BLaER1 treated with 17β-estradiol and CSF1 and Interleukin-3, amounts not matched to agents 10 nM and 100 nM (cell line): Measurements from ENCODE around the gene NAB2.
"Not testable (repeated sequence)": the region's sequence is repeated elsewhere in the genome, so short reads cannot be mapped to it uniquely, and the experiment has no call there.

Experiments
- H3K27ac ChIP-seq, 11 experiments: shearing (Covaris generic); formaldehyde crosslinking; 2 replicates each; pipeline ENCODE4 v1.8.1; 2022
- H3K27me3 ChIP-seq, 11 experiments: shearing (Covaris generic); formaldehyde crosslinking; 2 replicates each; pipeline ENCODE4 v1.8.1; 2022
- H3K36me3 ChIP-seq, 11 experiments: shearing (Covaris generic); formaldehyde crosslinking; 2 replicates each; pipeline ENCODE4 v1.8.1; 2022
- H3K4me1 ChIP-seq, 10 experiments: shearing (Covaris generic); formaldehyde crosslinking; 2 replicates each; pipeline ENCODE4 v1.8.1; 2022
- H3K4me2 ChIP-seq, 11 experiments: shearing (Covaris generic); formaldehyde crosslinking; 2 replicates each; pipeline ENCODE4 v1.8.1; 2022
- H3K4me3 ChIP-seq, 10 experiments: shearing (Covaris generic); formaldehyde crosslinking; 2 replicates each; pipeline ENCODE4 v1.8.1; 2022
- H3K9ac ChIP-seq, 11 experiments: shearing (Covaris generic); formaldehyde crosslinking; 2 replicates each; pipeline ENCODE4 v1.8.1; 2022
- H3K9me3 ChIP-seq, 11 experiments: shearing (Covaris generic); formaldehyde crosslinking; replicated peaks in 1 of 11; 2 replicates each; pipeline ENCODE4 v1.8.1; 2022
- H4K20me1 ChIP-seq, 11 experiments: shearing (Covaris generic); formaldehyde crosslinking; 2 replicates each; pipeline ENCODE4 v1.8.1; 2022
- Cebpa-rat ChIP-seq, 11 experiments: shearing (Covaris generic); IDR thresholded peaks; 2 replicates each; pipeline ENCODE4 v1.8.1; 2022

Gene NAB2

GRCh38 chr12:57055824-57056223 lies 33.1 kb upstream of the NAB2 start:
- peak overlapping the region in 1 of 11 experiments; percentile 34; a peak in 1 of 22 replicates for H3K9ac ChIP-seq
- no peaks in the 10 kb centered on the region for H4K20me1 ChIP-seq
- H3K9me3 ChIP-seq = peaks cover 0 to 10% (median 7%) of the 10 kb centered on the region in 11 experiments; a peak in 7 of 22 replicates
- H3K4me1 ChIP-seq = peaks cover 0 to 32% (median 10%) of the 10 kb centered on the region in 10 experiments; a peak in 12 of 20 replicates
- H3K4me3 ChIP-seq = no peak overlapping the region
- no peaks in the 10 kb centered on the region for H3K27me3 ChIP-seq
- H3K4me2 ChIP-seq = peak overlapping the region in 5 of 11 experiments; percentile 28 to 81 (median 69); a peak in 10 of 22 replicates
- peaks cover 36 to 71% (median 56%) of the 10 kb centered on the region in 11 experiments for H3K36me3 ChIP-seq
- TF ChIP-seq Cebpa-rat (IDR thresholded peaks at IDR 0.05) = 0 out of 22 replicates have a peak, but pooled peaks of 1 of the 11 experiments have one; percentile 21
- H3K27ac ChIP-seq = peak overlapping the region in 5 of 11 experiments; percentile 37 to 66 (median 58); a peak in 9 of 22 replicates

DNA sequence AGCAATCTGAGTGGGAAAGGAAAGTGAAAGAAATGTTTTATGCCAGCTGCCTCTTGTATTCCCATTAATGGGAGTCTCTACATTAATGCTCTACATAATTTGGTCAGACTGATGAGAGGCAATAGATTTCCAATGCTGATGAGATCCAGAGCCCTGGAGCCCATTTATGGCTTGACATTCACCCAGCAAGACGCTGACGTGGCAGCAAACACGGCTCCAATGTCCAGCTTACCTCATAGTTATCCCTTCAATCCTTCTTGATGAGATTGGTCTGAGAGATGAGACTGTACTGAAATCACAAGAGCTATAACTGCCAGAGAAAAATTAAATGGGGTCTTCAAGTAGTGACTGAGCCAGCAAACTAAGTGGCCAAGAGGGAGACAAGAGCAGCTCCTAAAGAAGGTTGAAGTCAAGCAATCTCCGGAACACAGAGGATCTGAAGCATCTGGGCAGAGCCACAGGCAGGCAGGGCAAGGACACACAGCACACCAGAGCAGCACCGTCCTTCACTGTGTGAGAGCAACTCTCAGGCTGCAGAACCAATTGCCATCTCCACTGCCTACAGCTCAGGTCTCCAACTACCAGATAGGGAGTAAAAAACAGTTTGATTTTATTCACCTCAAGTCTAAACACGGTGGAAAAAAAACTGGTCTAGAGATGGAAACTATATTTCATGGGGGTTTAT lies 31.7 kb upstream of the NAB2 start:
- no peaks in the 10 kb centered on the region for H4K20me1 ChIP-seq
- H3K27ac ChIP-seq = peak overlapping the region in 3 of 11 experiments; percentile 5 to 66 (median 59); a peak in 5 of 22 replicates
- no peak for TF ChIP-seq Cebpa-rat (IDR thresholded peaks at IDR 0.05)
- H3K4me2 ChIP-seq = peak overlapping the region in 4 of 11 experiments; percentile 8 to 81 (median 70); a peak in 5 of 22 replicates
- no peaks in the 10 kb centered on the region for H3K27me3 ChIP-seq
- no peak overlapping the region for H3K9ac ChIP-seq
- no peak overlapping the region for H3K4me3 ChIP-seq
- H3K36me3 ChIP-seq = peaks cover 36 to 83% (median 68%) of the 10 kb centered on the region in 11 experiments
- H3K4me1 ChIP-seq = peaks cover 0 to 32% (median 10%) of the 10 kb centered on the region in 10 experiments; a peak in 12 of 20 replicates
- peaks cover 0 to 10% (median 7%) of the 10 kb centered on the region in 11 experiments; a peak in 7 of 22 replicates for H3K9me3 ChIP-seq

- Histone ChIP-seq H3K27ac (no peak overlapping the region), H3K9me3 (peaks cover 0 to 10% (median 7%) of the 10 kb centered on the region in 11 experiments; a peak in 7 of 22 replicates), H3K4me1 (peaks cover 0 to 38% (median 11%) of the 10 kb centered on the region in 10 experiments; a peak in 12 of 20 replicates), H3K4me2 (no peak overlapping the region), H3K27me3 (no peaks in the 10 kb centered on the region), H3K9ac (peak overlapping the region in 1 of 11 experiments; percentile 5; a peak in 1 of 22 replicates), H3K36me3 (peaks cover 36 to 96% (median 78%) of the 10 kb centered on the region in 11 experiments), H3K4me3 (no peak overlapping the region), H4K20me1 (no peaks in the 10 kb centered on the region; a peak in 1 of 22 replicates)
- no peak for TF ChIP-seq Cebpa-rat (IDR thresholded peaks at IDR 0.05)
These were observed 30.5 kb upstream of the NAB2 start for GRCh38 chr12:57058454-57058853.

DNA sequence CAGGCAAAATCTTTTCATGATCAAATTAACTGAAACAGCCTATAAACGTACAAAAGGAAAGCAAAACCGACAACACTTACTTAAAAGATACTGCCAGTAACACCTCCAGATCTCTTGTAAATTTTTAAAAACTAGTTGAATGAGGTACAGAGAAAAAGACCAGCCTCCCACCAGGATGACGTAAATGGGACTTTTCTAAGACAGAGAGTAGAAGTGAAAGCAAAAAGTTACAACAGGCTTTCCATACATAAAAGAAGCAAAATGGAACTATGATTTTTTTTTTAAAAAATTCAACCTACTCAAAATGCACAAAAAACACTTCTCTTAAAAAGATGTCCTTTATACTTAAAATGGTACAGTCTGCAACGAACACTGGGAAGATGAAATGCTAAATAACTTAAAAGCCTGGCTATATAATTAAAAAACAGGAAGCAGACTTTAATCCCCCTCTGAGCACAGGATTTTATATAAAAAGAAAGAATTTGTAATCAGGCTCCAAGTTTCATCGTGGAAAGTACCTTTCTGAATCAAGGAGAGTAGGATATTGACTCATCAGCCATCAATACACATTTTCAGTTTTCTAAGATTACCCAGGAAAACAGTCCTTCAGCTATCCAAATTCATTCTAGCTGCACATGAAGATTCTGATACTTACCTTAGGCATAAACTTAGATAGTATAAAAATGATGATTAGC lies 24.8 kb upstream of the NAB2 start:
- Histone ChIP-seq H3K4me1 (peaks cover 0 to 47% (median 29%) of the 10 kb centered on the region in 10 experiments; a peak in 16 of 20 replicates), H3K4me3 (peak overlapping the region in 5 of 10 experiments; percentile 12 to 49 (median 21); a peak in 7 of 20 replicates), H3K4me2 (peak overlapping the region in 8 of 11 experiments; percentile 10 to 86 (median 71); a peak in 15 of 22 replicates), H3K27ac (peak overlapping the region in 10 of 11 experiments; percentile 20 to 87 (median 69); a peak in 19 of 22 replicates), H3K36me3 (peaks cover 38 to 94% (median 73%) of the 10 kb centered on the region in 11 experiments), H3K9ac (peak overlapping the region in 10 of 11 experiments; percentile 32 to 71 (median 50); a peak in 16 of 22 replicates), H4K20me1 (no peaks in the 10 kb centered on the region; a peak in 1 of 22 replicates), H3K27me3 (no peaks in the 10 kb centered on the region), H3K9me3 (peaks cover 0 to 14% (median 0%) of the 10 kb centered on the region in 11 experiments; a peak in 6 of 22 replicates)
- TF ChIP-seq Cebpa-rat (IDR thresholded peaks at IDR 0.05) = no peak

DNA sequence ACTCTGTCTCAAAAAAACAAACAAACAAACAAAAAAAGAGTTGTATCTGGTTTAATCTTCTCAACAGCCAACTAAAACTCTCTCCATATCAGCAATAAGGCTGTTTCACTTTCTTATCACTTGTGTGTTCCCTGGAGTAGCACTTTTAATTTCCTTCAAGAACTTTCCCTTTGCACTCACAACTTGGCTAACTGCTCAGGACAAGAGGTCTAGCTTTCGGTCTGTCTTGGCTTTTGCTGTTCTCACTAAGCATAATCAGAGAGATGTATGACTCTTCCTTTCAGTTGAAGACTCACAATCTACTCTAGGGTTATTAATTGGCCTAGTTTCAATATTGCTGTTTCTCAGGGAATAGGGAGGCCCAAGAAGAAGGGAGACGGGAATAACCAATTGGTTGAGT lies 22.7 kb upstream of the NAB2 start:
- H3K36me3 ChIP-seq = peaks cover 21 to 93% (median 72%) of the 10 kb centered on the region in 11 experiments
- H3K9me3 ChIP-seq = peaks cover 0 to 14% (median 0%) of the 10 kb centered on the region in 11 experiments; a peak in 6 of 22 replicates

GRCh38 chr12:57069523-57069922 lies 19.4 kb upstream of the NAB2 start:
- Histone ChIP-seq H3K4me1 (peaks cover 10 to 76% (median 41%) of the 10 kb centered on the region in 10 experiments; a peak in 19 of 20 replicates), H3K9ac (peak overlapping the region; percentile 24 to 71 (median 59); a peak in 19 of 22 replicates), H3K4me3 (no peak overlapping the region), H4K20me1 (no peaks in the 10 kb centered on the region), H3K27me3 (no peaks in the 10 kb centered on the region), H3K9me3 (peaks cover 0 to 14% (median 0%) of the 10 kb centered on the region in 11 experiments; a peak in 6 of 22 replicates), H3K36me3 (peaks cover 32 to 89% (median 74%) of the 10 kb centered on the region in 11 experiments), H3K4me2 (peak overlapping the region in 8 of 11 experiments; percentile 25 to 74 (median 68); a peak in 12 of 22 replicates), H3K27ac (peak overlapping the region; percentile 35 to 86 (median 70); a peak in 21 of 22 replicates)
- TF ChIP-seq Cebpa-rat (IDR thresholded peaks at IDR 0.05) = peak in 4 of 11 experiments; percentile 43 to 51 (median 46); a peak in 3 of 22 replicates

More for the DNA sequence above, 22.7 kb upstream of the NAB2 start:
- Histone ChIP-seq H3K4me2 (peak overlapping the region in 4 of 11 experiments; percentile 70 to 86 (median 79); a peak in 6 of 22 replicates), H3K4me3 (no peak overlapping the region), H4K20me1 (no peaks in the 10 kb centered on the region; a peak in 1 of 22 replicates), H3K27me3 (no peaks in the 10 kb centered on the region), H3K4me1 (peaks cover 0 to 67% (median 40%) of the 10 kb centered on the region in 10 experiments; a peak in 18 of 20 replicates), H3K27ac (peak overlapping the region in 9 of 11 experiments; percentile 60 to 87 (median 70); a peak in 17 of 22 replicates), H3K9ac (peak overlapping the region in 3 of 11 experiments; percentile 41 to 71 (median 66); a peak in 5 of 22 replicates)
- no peak for TF ChIP-seq Cebpa-rat (IDR thresholded peaks at IDR 0.05)

GRCh38 chr12:57072661-57073060 lies 16.3 kb upstream of the NAB2 start:
- TF ChIP-seq Cebpa-rat (IDR thresholded peaks at IDR 0.05) = no peak
- H3K27me3 ChIP-seq = no peaks in the 10 kb centered on the region
- no peak overlapping the region for H3K4me3 ChIP-seq
- H4K20me1 ChIP-seq = 0 out of 22 replicates have a peak, but pooled peaks cover 0 to 4% (median 0%) of the 10 kb centered on the region in 11 experiments
- peak overlapping the region in 2 of 11 experiments; percentile 31 to 55; a peak in 2 of 22 replicates for H3K4me2 ChIP-seq
- H3K36me3 ChIP-seq = peaks cover 26 to 86% (median 72%) of the 10 kb centered on the region in 11 experiments
- no peaks in the 10 kb centered on the region for H3K9me3 ChIP-seq
- 0 out of 22 replicates have a peak overlapping the region, but pooled peaks of 1 of the 11 experiments have one; percentile 4 for H3K27ac ChIP-seq
- H3K4me1 ChIP-seq = peaks cover 16 to 68% (median 35%) of the 10 kb centered on the region in 10 experiments
- H3K9ac ChIP-seq = peak overlapping the region in 4 of 11 experiments; percentile 29 to 48 (median 38); a peak in 4 of 22 replicates

DNA sequence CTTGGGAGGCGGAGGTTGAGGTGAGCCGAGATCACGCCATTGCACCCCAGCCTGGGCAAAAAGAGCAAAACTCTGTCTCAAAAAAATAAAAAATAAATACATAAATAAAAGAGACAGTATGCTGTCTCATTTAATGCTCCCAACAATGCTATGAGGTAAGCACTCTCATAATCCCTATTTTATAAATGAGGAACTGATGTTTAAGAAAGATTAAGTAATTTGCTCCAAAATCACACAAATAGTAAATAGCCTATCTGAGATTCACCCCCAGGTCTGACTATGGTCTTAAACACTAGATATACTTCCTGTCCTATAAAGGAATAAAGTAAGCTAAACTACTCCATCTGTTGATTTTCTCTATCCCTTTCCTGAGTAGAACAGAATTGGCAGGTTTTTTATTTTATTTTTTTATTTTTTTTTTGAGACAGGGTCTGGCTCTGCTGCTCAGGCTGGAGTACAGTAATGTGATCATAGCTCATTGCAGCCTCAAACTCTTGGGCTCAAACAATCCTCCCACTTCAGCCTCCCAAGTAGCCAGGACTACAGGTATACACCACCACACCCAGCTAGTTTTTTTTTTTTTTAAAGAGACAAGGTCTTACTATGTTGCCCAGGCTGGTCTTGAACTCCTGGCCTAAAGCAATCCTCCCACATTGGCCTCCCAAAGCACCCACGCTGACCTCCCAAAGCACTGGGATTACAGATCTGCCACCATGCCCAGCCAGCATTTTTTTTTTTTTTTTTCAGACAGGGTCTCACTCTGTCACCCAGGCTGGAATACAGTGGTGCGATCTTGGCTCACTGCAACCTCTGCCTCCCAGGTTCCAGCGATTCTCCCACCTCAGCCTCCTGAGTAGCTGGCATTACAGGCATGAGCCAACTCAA lies 15.1 kb upstream of the NAB2 start:
- H3K4me2 ChIP-seq = peak overlapping the region in 3 of 11 experiments; percentile 16 to 55 (median 31); a peak in 5 of 22 replicates
- H4K20me1 ChIP-seq, H3K9me3 ChIP-seq, H3K27me3 ChIP-seq, H3K4me3 ChIP-seq: not testable (repeated sequence)
- H3K9ac ChIP-seq = peak overlapping the region in 8 of 11 experiments; percentile 20 to 38 (median 34); a peak in 9 of 22 replicates
- H3K4me1 ChIP-seq = peaks cover 17 to 67% (median 38%) of the 10 kb centered on the region in 10 experiments
- peaks cover 15 to 75% (median 61%) of the 10 kb centered on the region in 11 experiments for H3K36me3 ChIP-seq
- H3K27ac ChIP-seq = peak overlapping the region in 3 of 11 experiments; percentile 30 to 52 (median 32); a peak in 7 of 22 replicates
